ENCODE data around the gene GRM6. TPM values are rescaled to one million over a fixed set of nuclear protein-coding genes. Genes with fewer than 3 reads are reported as not detected.

Gene GRM6
- total RNA-seq, 1 experiment from 2014 or later: not detected

DNA sequence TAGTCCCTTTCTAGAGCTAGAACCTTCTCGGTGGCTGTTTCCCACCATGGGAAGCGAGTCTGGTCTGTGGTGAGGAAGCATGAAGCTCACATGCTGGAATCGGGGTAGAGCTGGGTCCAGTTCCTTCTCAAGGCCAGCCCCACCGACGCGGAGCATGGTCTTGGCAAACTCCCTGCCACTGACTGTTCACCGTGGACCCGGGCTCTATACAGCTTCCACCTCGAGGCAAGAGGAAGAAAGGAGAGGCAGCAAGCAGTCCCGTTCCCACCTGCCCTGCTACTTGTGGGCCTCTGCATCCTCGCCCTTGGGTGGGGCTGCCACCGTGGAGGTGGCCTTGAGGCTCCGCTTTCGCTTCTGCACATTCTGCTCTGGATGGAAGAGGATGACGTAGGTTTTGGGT is 13.7 kb downstream of the GRM6 start:
- H2AFZ ChIP-seq (ENCODE audit: low read length): no peak overlapping the region
- no peak overlapping the region for H2BK12ac ChIP-seq (ENCODE audit: insufficient read length, low read depth, low read length)
- no peak overlapping the region for H4K8ac ChIP-seq (replicated peaks; ENCODE audit: insufficient read length, low read depth, low read length)
- H3K27ac ChIP-seq (ENCODE audit: insufficient read length, low read depth, low read length): no peak overlapping the region
- no peak overlapping the region for H2BK15ac ChIP-seq (ENCODE audit: low read depth, low read length)
- TF ChIP-seq, protein P1, sequence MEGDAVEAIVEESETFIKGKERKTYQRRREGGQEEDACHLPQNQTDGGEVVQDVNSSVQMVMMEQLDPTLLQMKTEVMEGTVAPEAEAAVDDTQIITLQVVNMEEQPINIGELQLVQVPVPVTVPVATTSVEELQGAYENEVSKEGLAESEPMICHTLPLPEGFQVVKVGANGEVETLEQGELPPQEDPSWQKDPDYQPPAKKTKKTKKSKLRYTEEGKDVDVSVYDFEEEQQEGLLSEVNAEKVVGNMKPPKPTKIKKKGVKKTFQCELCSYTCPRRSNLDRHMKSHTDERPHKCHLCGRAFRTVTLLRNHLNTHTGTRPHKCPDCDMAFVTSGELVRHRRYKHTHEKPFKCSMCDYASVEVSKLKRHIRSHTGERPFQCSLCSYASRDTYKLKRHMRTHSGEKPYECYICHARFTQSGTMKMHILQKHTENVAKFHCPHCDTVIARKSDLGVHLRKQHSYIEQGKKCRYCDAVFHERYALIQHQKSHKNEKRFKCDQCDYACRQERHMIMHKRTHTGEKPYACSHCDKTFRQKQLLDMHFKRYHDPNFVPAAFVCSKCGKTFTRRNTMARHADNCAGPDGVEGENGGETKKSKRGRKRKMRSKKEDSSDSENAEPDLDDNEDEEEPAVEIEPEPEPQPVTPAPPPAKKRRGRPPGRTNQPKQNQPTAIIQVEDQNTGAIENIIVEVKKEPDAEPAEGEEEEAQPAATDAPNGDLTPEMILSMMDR (conservative IDR thresholded peaks at IDR 0.05): no peak
- no peak for DNase-seq
- Mint-ChIP-seq H3K36me3 (ENCODE audit: insufficient read depth in 1 of 3, low read depth in 3 of 3) (peaks cover 16 to 41% (median 22%) of the 10 kb centered on the region in 3 experiments), H3K4me1 (no peaks in the 10 kb centered on the region), H3K9me3 (peaks cover 94 to 100% of the 10 kb centered on the region in 2 experiments), H3K27ac (no peak overlapping the region), H3K27me3 (ENCODE audit: low read depth) (peaks cover 29% of the 10 kb centered on the region), H3K4me3 (no peak overlapping the region)
- no peak overlapping the region for H3K18ac ChIP-seq (ENCODE audit: insufficient read length, low read depth, low read length)
- H3K79me1 ChIP-seq (ENCODE audit: insufficient read depth, low read depth, low read length, poor library complexity, severe bottlenecking): no peaks in the 10 kb centered on the region
- no peak overlapping the region for H3K56ac ChIP-seq (ENCODE audit: insufficient read length, low read depth, low read length)
- H3K23me2 ChIP-seq (ENCODE audit: insufficient read length, low read depth, low read length, poor library complexity, severe bottlenecking): no peaks in the 10 kb centered on the region
- no peaks in the 10 kb centered on the region for H3K27me3 ChIP-seq (ENCODE audit: insufficient read depth, low read length)
- no peak overlapping the region for H2AK5ac ChIP-seq (ENCODE audit: insufficient read length, low read length)
- H2BK120ac ChIP-seq (ENCODE audit: low read depth, low read length, poor library complexity, severe bottlenecking): no peak overlapping the region
- H2BK20ac ChIP-seq (ENCODE audit: low read depth, low read length, poor library complexity, severe bottlenecking): no peak overlapping the region
- no peaks in the 10 kb centered on the region for H3K4me1 ChIP-seq (ENCODE audit: insufficient read depth, low read length)
- no CpG with 5 or more reads among the region's 15 CpGs for WGBS (ENCODE audit: extremely low coverage, insufficient read length, low lambda C conversion rate)
- no peak overlapping the region for H3K14ac ChIP-seq (ENCODE audit: insufficient read depth, low read length)
- H4K20me1 ChIP-seq (ENCODE audit: control insufficient read depth, insufficient read depth, insufficient read length): no peaks in the 10 kb centered on the region
- no peak overlapping the region for H3K23ac ChIP-seq (ENCODE audit: insufficient read length, low read depth, low read length)
- peaks cover 77% of the 10 kb centered on the region for H3K9me3 ChIP-seq (ENCODE audit: control insufficient read depth, low read depth, low read length)
- H4K5ac ChIP-seq (ENCODE audit: insufficient read length, low read depth, low read length): no peak overlapping the region
- no peak overlapping the region for H3K4me2 ChIP-seq (ENCODE audit: insufficient read depth, insufficient read length, low read length)
- H3K79me2 ChIP-seq (ENCODE audit: insufficient read depth, low read length): no peaks in the 10 kb centered on the region
- no peak overlapping the region for H2BK5ac ChIP-seq (ENCODE audit: insufficient read length, low read length)
- no peak overlapping the region for H3T11ph ChIP-seq (ENCODE audit: low read length)
- H3K9ac ChIP-seq (ENCODE audit: extremely low read depth, insufficient read length, low read length): no peak overlapping the region
- H4K91ac ChIP-seq (ENCODE audit: insufficient read length, low read depth, low read length): no peak overlapping the region
- no peak overlapping the region for H3K4ac ChIP-seq (ENCODE audit: low read depth, low read length)

Data from H9 (cell line).